Measurements from ENCODE around the gene CYB561D1. TPM values are rescaled to one million over a fixed set of nuclear protein-coding genes. Genes with fewer than 3 reads are reported as not detected.

Gene CYB561D1
- total RNA-seq, 4 donors from 2014 or later = 1.7 to 24.0 (median 20.9) TPM

- Histone ChIP-seq H3K36me3 (no peaks in the 10 kb centered on the region), H3K9me3 (no peaks in the 10 kb centered on the region), H3K4me3 (no peak overlapping the region), H3K4me1 (peaks cover 0 to 22% (median 4%) of the 10 kb centered on the region in 4 donors), H3K27me3 (no peaks in the 10 kb centered on the region), H3K27ac (no peak overlapping the region)
- DNase-seq = no peak
- no peak for TF ChIP-seq CTCF (IDR thresholded peaks at IDR 0.05)
- TF ChIP-seq POLR2A (IDR thresholded peaks at IDR 0.05) = no peak
These were observed 19.3 kb downstream of the CYB561D1 start for GRCh38 chr1:109513110-109513710.

- Histone ChIP-seq H3K36me3 (no peaks in the 10 kb centered on the region), H3K9me3 (no peaks in the 10 kb centered on the region), H3K27me3 (no peaks in the 10 kb centered on the region), H3K27ac (no peak overlapping the region), H3K4me3 (no peak overlapping the region), H3K4me1 (peaks cover 0 to 14% (median 4%) of the 10 kb centered on the region in 4 donors)
- TF ChIP-seq CTCF (IDR thresholded peaks at IDR 0.05) = no peak
- TF ChIP-seq POLR2A (IDR thresholded peaks at IDR 0.05) = no peak
- DNase-seq = no peak
These were observed 21.0 kb downstream of the CYB561D1 start for GRCh38 chr1:109514846-109515245.

- H3K36me3 ChIP-seq = no peaks in the 10 kb centered on the region
- H3K27me3 ChIP-seq = no peaks in the 10 kb centered on the region
- H3K4me1 ChIP-seq = peaks cover 0 to 7% (median 2%) of the 10 kb centered on the region in 4 donors
- H3K9me3 ChIP-seq = no peaks in the 10 kb centered on the region
- peak in 1 of 6 experiments; percentile 22 for TF ChIP-seq CTCF (IDR thresholded peaks at IDR 0.05)
- peak in 1 of 2 donors; percentile 25 for TF ChIP-seq POLR2A (IDR thresholded peaks at IDR 0.05)
- H3K4me3 ChIP-seq = no peak overlapping the region
- DNase-seq = peak in 2 of 3 donors; percentile 73 to 84
- H3K27ac ChIP-seq = peak overlapping the region in 3 of 4 donors; percentile 36 to 82 (median 79)
These were observed 23.0 kb downstream of the CYB561D1 start for GRCh38 chr1:109516872-109517271.

GRCh38 chr1:109517337-109517736 lies 23.4 kb downstream of the CYB561D1 start:
- H3K36me3 ChIP-seq = no peaks in the 10 kb centered on the region
- DNase-seq = no peak
- TF ChIP-seq POLR2A (IDR thresholded peaks at IDR 0.05) (no peak), CTCF (IDR thresholded peaks at IDR 0.05) (no peak)
- H3K4me1 ChIP-seq = peaks cover 0 to 7% (median 2%) of the 10 kb centered on the region in 4 donors
- no peak overlapping the region for H3K4me3 ChIP-seq
- peak overlapping the region in 2 of 4 donors; percentile 13 to 38 for H3K27ac ChIP-seq
- H3K27me3 ChIP-seq = no peaks in the 10 kb centered on the region
- no peaks in the 10 kb centered on the region for H3K9me3 ChIP-seq

- Histone ChIP-seq H3K36me3 (no peaks in the 10 kb centered on the region), H3K4me1 (peaks cover 0 to 5% (median 2%) of the 10 kb centered on the region in 4 donors), H3K27me3 (no peaks in the 10 kb centered on the region), H3K27ac (no peak overlapping the region), H3K4me3 (no peak overlapping the region), H3K9me3 (no peaks in the 10 kb centered on the region)
- no peak for DNase-seq
- TF ChIP-seq CTCF (IDR thresholded peaks at IDR 0.05) (no peak), POLR2A (IDR thresholded peaks at IDR 0.05) (no peak)
These were observed 27.4 kb downstream of the CYB561D1 start for GRCh38 chr1:109521002-109521951.
